Natural killer cell (primary cell): ENCODE measurements around the gene ATF5. TPM values are rescaled to one million over a fixed set of nuclear protein-coding genes. Genes with fewer than 3 reads are reported as not detected.

ENCODE experiments used
- ATAC-seq, 3 donors: fragments of 150-1000 bp in 2 of 3; fragments of 200-7000 bp in 1 of 3; cut with Tn5 transposase; 1 replicate in 1 of 3; 2 replicates in 2 of 3; pipeline ENCODE4 v1.10.0; 2021; ENCODE audit warnings: mild to moderate bottlenecking in 2 of 3, moderate library complexity in 2 of 3
- DNase-seq, 2 donors: peaks; one replicate each; pipeline versions ENCODE4 v3.0.0 to v3.0.0-alpha.2; 2013 to 2021; ENCODE audit warnings: mixed read lengths in 1 of 2
- H3K27ac ChIP-seq: one replicate; pipeline ENCODE4 v1.5.1; 2013; ENCODE audit warnings: mild to moderate bottlenecking, low read length
- H3K27me3 ChIP-seq: one replicate; pipeline ENCODE4 v1.6.1; 2013; ENCODE audit warnings: low read length; ENCODE audit not compliant: control insufficient read depth, insufficient read depth
- H3K36me3 ChIP-seq: one replicate; pipeline ENCODE4 v1.6.1; 2013; ENCODE audit warnings: low read length; ENCODE audit not compliant: control insufficient read depth, insufficient read depth
- H3K4me1 ChIP-seq: one replicate; pipeline ENCODE4 v1.6.1; 2013; ENCODE audit warnings: low read length; ENCODE audit not compliant: control insufficient read depth, insufficient read depth
- H3K4me3 ChIP-seq: one replicate; pipeline ENCODE4 v1.5.1; 2013; ENCODE audit warnings: low read length
- H3K9me3 ChIP-seq: one replicate; pipeline ENCODE4 v1.6.1; 2013; ENCODE audit warnings: low read length; ENCODE audit not compliant: control insufficient read depth, insufficient read depth
- H3K27ac Mint-ChIP-seq, 2 donors: one replicate each; pipeline ENCODE4 v1.8.0; 2022; ENCODE audit warnings: mild to moderate bottlenecking in 2 of 2, mixed read lengths in 2 of 2, moderate library complexity in 1 of 2
- H3K27me3 Mint-ChIP-seq, 2 donors: one replicate each; pipeline ENCODE4 v1.8.0; 2022; ENCODE audit warnings: low read depth in 2 of 2, mixed read lengths in 2 of 2
- H3K36me3 Mint-ChIP-seq: one replicate; pipeline ENCODE4 v1.8.0; 2022; ENCODE audit warnings: mixed read lengths
- H3K4me1 Mint-ChIP-seq, 2 donors: one replicate each; pipeline ENCODE4 v1.8.0; 2022; ENCODE audit warnings: mixed read lengths in 2 of 2
- H3K4me3 Mint-ChIP-seq: one replicate; pipeline ENCODE4 v1.8.0; 2022; ENCODE audit warnings: mild to moderate bottlenecking, moderate library complexity, mixed read lengths
- H3K9me3 Mint-ChIP-seq, 2 donors: one replicate each; pipeline ENCODE4 v1.8.0; 2022; ENCODE audit warnings: mixed read lengths in 2 of 2
- CTCF ChIP-seq: fragments of 200-600 bp; IDR thresholded peaks from one replicate; pipeline ENCODE4 v1.8.0; 2022; ENCODE audit warnings: antibody characterized with exemption
- WGBS: methylation state at CpG from one replicate; pipeline ENCODE4 v1.1.7; 2013; ENCODE audit warnings: missing lambda C conversion rate; ENCODE audit not compliant: insufficient coverage; 5-methylcytosine and 5-hydroxymethylcytosine counted together
- intact Hi-C: fragments of 100-400 bp; cut with micrococcal nuclease; formaldehyde crosslinking; loops from one replicate; pipeline ENCODE4 v1.14.2; 2022
- total RNA-seq, 4 donors: library from RNA; stranded (reverse); fragments of 120-200 nt in 1 of 4; gene quantifications; one replicate each; pipeline versions ENCODE4 v1.2.3 to v1.2.4, GENCODE V29; 2013 to 2022

Gene ATF5
- total RNA-seq, 3 donors from 2014 or later (not counting 1 experiment from before 2014, with no cell fraction given), result 11.7 to 15.4 (median 14.2) TPM

GRCh38 chr19:49889687-49890348 lies 39.2 kb upstream of the ATF5 start:
- peaks cover 0 to 8% of the 10 kb centered on the region in 2 donors for H3K4me1 Mint-ChIP-seq
- peak; percentile 84 for TF ChIP-seq CTCF
- H3K27ac ChIP-seq, result no peak overlapping the region

GRCh38 chr19:49890349-49891311 lies 38.4 kb upstream of the ATF5 start:
- peak; percentile 58 for TF ChIP-seq CTCF
- 30% methylated on average over 68 of the region's 69 CpGs for WGBS
- Mint-ChIP-seq H3K27ac (peak overlapping the region in 1 of 2 donors; percentile 51), H3K9me3 (no peaks in the 10 kb centered on the region), H3K4me1 (peaks cover 0 to 8% of the 10 kb centered on the region in 2 donors), H3K27me3 (no peaks in the 10 kb centered on the region), H3K4me3 (peak overlapping the region; percentile 84), H3K36me3 (no peaks in the 10 kb centered on the region)
- Histone ChIP-seq H3K36me3 (no peaks in the 10 kb centered on the region), H3K4me3 (peak overlapping the region; percentile 47), H3K27me3 (no peaks in the 10 kb centered on the region), H3K4me1 (peaks cover 24% of the 10 kb centered on the region), H3K9me3 (no peaks in the 10 kb centered on the region), H3K27ac (no peak overlapping the region)
- intact Hi-C loops, result loop anchor here (1.0 kb wide), 1 partner anchor 77 kb away; the partner anchor contains the start of gene FUZ
- DNase-seq (peak; percentile 37 to 84), ATAC-seq (peak; percentile 76 to 79 (median 78))

More at GRCh38 chr19:49889687-49890348, 39.2 kb upstream of the ATF5 start:
- peak overlapping the region in 1 of 2 donors; percentile 40 for H3K27ac Mint-ChIP-seq
- 33% methylated on average over 71 of the region's 71 CpGs for WGBS
- Histone ChIP-seq H3K9me3 (no peaks in the 10 kb centered on the region), H3K36me3 (peaks cover 2% of the 10 kb centered on the region), H3K4me3 (peak overlapping the region; percentile 47), H3K4me1 (peaks cover 16% of the 10 kb centered on the region), H3K27me3 (no peaks in the 10 kb centered on the region)
- ATAC-seq, result peak; percentile 81 to 88 (median 86)
- no peaks in the 10 kb centered on the region for H3K36me3 Mint-ChIP-seq
- H3K27me3 Mint-ChIP-seq, result no peaks in the 10 kb centered on the region
- DNase-seq, result peak; percentile 75 to 90
- H3K4me3 Mint-ChIP-seq, result peak overlapping the region; percentile 84
- H3K9me3 Mint-ChIP-seq, result no peaks in the 10 kb centered on the region
- intact Hi-C loops, result loop anchor here (1.0 kb wide), 1 partner anchor 77 kb away; the partner anchor contains the start of gene FUZ

- 94% methylated on average over 17 of the region's 17 CpGs for WGBS
- no peaks in the 10 kb centered on the region for H3K27me3 Mint-ChIP-seq
- no peaks in the 10 kb centered on the region for H3K36me3 ChIP-seq
- TF ChIP-seq CTCF, result no peak
- no peaks in the 10 kb centered on the region for H3K27me3 ChIP-seq
- no peak for ATAC-seq
- H3K27ac Mint-ChIP-seq, result peak overlapping the region in 1 of 2 donors; percentile 51
- H3K9me3 ChIP-seq, result no peaks in the 10 kb centered on the region
- no peak overlapping the region for H3K4me3 ChIP-seq
- H3K4me3 Mint-ChIP-seq, result peak overlapping the region; percentile 6
- no peak overlapping the region for H3K27ac ChIP-seq
- peaks cover 32% of the 10 kb centered on the region for H3K4me1 ChIP-seq
- no peaks in the 10 kb centered on the region for H3K9me3 Mint-ChIP-seq
- intact Hi-C loops, result no loop called here
- H3K4me1 Mint-ChIP-seq, result peaks cover 3 to 12% of the 10 kb centered on the region in 2 donors
- no peak for DNase-seq
- H3K36me3 Mint-ChIP-seq, result no peaks in the 10 kb centered on the region
Measured at GRCh38 chr19:49891393-49891792, 37.6 kb upstream of the ATF5 start.
